DOHH2 (cell line): ENCODE results near the gene TRIM14.

Experiments
- EZH2phosphoT487 ChIP-seq: fragments of 200-600 bp; sonication (generic); IDR thresholded peaks from 2 replicates; pipeline ENCODE4 v1.6.1; 2017; ENCODE audit warnings: borderline replicate concordance, mild to moderate bottlenecking, antibody characterized with exemption, low read length, moderate library complexity, mixed read lengths
- TF ChIP-seq, protein P1 (sequence below): fragments of 200-600 bp; sonication (generic); IDR thresholded peaks from one replicate; pipeline ENCODE4 v1.5.1; 2014; ENCODE audit warnings: antibody characterized with exemption, mild to moderate bottlenecking, low read depth, low read length; ENCODE audit not compliant: poor library complexity, severe bottlenecking

DNA sequence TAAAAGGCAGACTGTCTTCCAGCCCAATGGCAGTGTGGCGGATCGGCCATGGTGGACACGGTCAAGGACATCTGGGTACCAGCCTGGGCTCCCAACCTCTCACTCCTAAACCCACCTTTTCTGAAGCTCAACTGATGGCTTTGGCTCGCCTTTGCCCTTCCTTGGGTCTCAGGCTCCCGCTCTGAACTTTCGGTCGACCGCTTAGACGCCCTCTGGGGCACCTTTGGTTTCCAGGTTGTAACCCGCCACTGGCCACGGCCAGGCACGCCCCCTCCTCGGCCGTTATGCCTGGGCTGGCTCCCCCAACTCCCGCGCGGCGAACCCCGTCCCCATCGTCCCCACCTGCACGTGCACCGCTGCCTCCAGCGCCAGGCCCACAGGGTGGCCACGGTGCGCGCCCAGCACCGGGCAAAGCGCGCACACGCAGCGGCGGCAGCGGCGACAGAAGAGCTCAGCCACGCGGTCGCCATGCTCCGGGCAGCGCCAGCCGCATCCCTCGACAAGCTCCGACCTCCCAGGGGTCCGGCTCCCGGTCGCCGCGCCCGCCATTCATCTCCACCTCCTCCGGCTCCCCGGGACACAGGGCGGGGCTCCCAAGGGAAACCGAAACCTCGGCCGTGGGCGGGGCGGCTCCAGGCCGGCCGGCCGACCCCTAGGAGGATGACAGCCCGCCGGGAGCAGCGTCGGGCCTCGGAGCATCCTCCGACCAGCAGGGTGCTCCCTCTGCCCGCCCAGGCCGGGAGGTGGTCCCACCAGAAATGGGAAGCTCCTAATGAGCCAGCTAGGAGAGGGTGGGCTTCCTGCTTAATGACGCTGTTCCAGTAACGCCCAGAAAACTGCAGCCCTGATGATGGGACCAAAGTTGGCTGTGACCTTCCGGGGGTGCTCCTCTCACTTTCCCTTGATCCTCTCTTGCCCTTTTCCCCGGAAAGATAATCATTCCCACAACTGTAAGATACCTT, at the start of gene TRIM14:
- TF ChIP-seq, protein P1, sequence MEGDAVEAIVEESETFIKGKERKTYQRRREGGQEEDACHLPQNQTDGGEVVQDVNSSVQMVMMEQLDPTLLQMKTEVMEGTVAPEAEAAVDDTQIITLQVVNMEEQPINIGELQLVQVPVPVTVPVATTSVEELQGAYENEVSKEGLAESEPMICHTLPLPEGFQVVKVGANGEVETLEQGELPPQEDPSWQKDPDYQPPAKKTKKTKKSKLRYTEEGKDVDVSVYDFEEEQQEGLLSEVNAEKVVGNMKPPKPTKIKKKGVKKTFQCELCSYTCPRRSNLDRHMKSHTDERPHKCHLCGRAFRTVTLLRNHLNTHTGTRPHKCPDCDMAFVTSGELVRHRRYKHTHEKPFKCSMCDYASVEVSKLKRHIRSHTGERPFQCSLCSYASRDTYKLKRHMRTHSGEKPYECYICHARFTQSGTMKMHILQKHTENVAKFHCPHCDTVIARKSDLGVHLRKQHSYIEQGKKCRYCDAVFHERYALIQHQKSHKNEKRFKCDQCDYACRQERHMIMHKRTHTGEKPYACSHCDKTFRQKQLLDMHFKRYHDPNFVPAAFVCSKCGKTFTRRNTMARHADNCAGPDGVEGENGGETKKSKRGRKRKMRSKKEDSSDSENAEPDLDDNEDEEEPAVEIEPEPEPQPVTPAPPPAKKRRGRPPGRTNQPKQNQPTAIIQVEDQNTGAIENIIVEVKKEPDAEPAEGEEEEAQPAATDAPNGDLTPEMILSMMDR, result no peak
- no peak for TF ChIP-seq EZH2phosphoT487
